BE2C (cell line): ENCODE measurements around the gene PLXNA1.

Experiments used
- DNase-seq: peaks from one replicate; pipeline ENCODE4 v3.0.0-alpha.2; 2020
- H3K27me3 ChIP-seq: fragments of 250-450 bp; sonication (Bioruptor Pico); 2 replicates; pipeline ENCODE4 v1.5.1; 2020; ENCODE audit warnings: mild to moderate bottlenecking
- H3K36me3 ChIP-seq: fragments of 250-450 bp; sonication (Bioruptor Pico); 2 replicates; pipeline ENCODE4 v1.5.1; 2020; ENCODE audit warnings: mild to moderate bottlenecking
- H3K4me1 ChIP-seq: fragments of 250-450 bp; sonication (Bioruptor Pico); 2 replicates; pipeline ENCODE4 v1.5.1; 2020
- H3K4me3 ChIP-seq: 2 replicates; pipeline ENCODE4 v1.5.1; 2011; ENCODE audit warnings: low read depth, low read length
- H3K9me3 ChIP-seq: fragments of 250-450 bp; sonication (Bioruptor Pico); 2 replicates; pipeline ENCODE4 v1.5.1; 2020
- CTCF ChIP-seq: IDR thresholded peaks from 2 replicates; pipeline ENCODE4 v1.5.1; 2012; ENCODE audit warnings: mild to moderate bottlenecking, low read depth, low read length

The PLXNA1 gene

GRCh38 chr3:126992216-126992615, 9.3 kb downstream of the PLXNA1 start:
- Histone ChIP-seq H3K27me3 (no peaks in the 10 kb centered on the region), H3K36me3 (peaks cover 56% of the 10 kb centered on the region), H3K4me3 (no peak overlapping the region), H3K4me1 (peaks cover 26% of the 10 kb centered on the region), H3K9me3 (no peaks in the 10 kb centered on the region)
- no peak for DNase-seq
- no peak for TF ChIP-seq CTCF

GRCh38 chr3:126992776-126993175, 9.9 kb downstream of the PLXNA1 start:
- H3K4me1 ChIP-seq, result peaks cover 25% of the 10 kb centered on the region
- no peak overlapping the region for H3K4me3 ChIP-seq
- no peaks in the 10 kb centered on the region for H3K9me3 ChIP-seq
- no peaks in the 10 kb centered on the region for H3K27me3 ChIP-seq
- DNase-seq, result no peak
- peaks cover 56% of the 10 kb centered on the region for H3K36me3 ChIP-seq
- no peak for TF ChIP-seq CTCF

- Histone ChIP-seq H3K9me3 (no peaks in the 10 kb centered on the region), H3K4me3 (no peak overlapping the region), H3K4me1 (peaks cover 25% of the 10 kb centered on the region), H3K36me3 (peaks cover 52% of the 10 kb centered on the region), H3K27me3 (no peaks in the 10 kb centered on the region)
- no peak for DNase-seq
- TF ChIP-seq CTCF, result no peak
These were observed 10.5 kb downstream of the PLXNA1 start for GRCh38 chr3:126993436-126993835.

GRCh38 chr3:126994661-126995245, 11.8 kb downstream of the PLXNA1 start:
- peaks cover 39% of the 10 kb centered on the region for H3K36me3 ChIP-seq
- H3K4me3 ChIP-seq, result no peak overlapping the region
- H3K9me3 ChIP-seq, result no peaks in the 10 kb centered on the region
- TF ChIP-seq CTCF, result no peak
- DNase-seq, result peak; percentile 62
- no peaks in the 10 kb centered on the region for H3K27me3 ChIP-seq
- peaks cover 25% of the 10 kb centered on the region for H3K4me1 ChIP-seq

- no peak overlapping the region for H3K4me3 ChIP-seq
- peaks cover 33% of the 10 kb centered on the region for H3K36me3 ChIP-seq
- DNase-seq, result no peak
- TF ChIP-seq CTCF, result no peak
- H3K27me3 ChIP-seq, result no peaks in the 10 kb centered on the region
- no peaks in the 10 kb centered on the region for H3K9me3 ChIP-seq
- H3K4me1 ChIP-seq, result peaks cover 25% of the 10 kb centered on the region
These were observed 12.4 kb downstream of the PLXNA1 start for GRCh38 chr3:126995254-126995780.

- Histone ChIP-seq H3K27me3 (no peaks in the 10 kb centered on the region), H3K36me3 (peaks cover 26% of the 10 kb centered on the region), H3K4me1 (peaks cover 23% of the 10 kb centered on the region), H3K9me3 (no peaks in the 10 kb centered on the region), H3K4me3 (no peak overlapping the region)
- TF ChIP-seq CTCF, result peak; percentile 40
- DNase-seq, result no peak
These were observed 13.1 kb downstream of the PLXNA1 start for GRCh38 chr3:126995926-126996512.
